ENCODE data around the gene POLR1B.

The POLR1B gene

GRCh38 chr2:112584134-112584890, 42.0 kb downstream of the POLR1B start, which contains the start of gene CHCHD5:
TSS of gene CHCHD5 (plus strand) at chr2:112584609. CDS start at chr2:112584648, 39 bp downstream.
- Histone ChIP-seq H3K9ac (ENCODE audit: low read depth, low read length) (peak within 1 kb of the TSS; percentile 75), H3K27me3 (ENCODE audit: insufficient read depth, low read length) (no peaks in the 10 kb centered on the region), H3K4me3 (ENCODE audit: low read length) (peak within 1 kb of the TSS; percentile 75), H3K4me1 (ENCODE audit: insufficient read depth, low read length) (peaks cover 7% of the 10 kb centered on the region), H3K9me3 (ENCODE audit: insufficient read depth, low read depth, low read length) (no peaks in the 10 kb centered on the region), H3K36me3 (ENCODE audit: insufficient read depth, low read length) (peaks cover 26% of the 10 kb centered on the region), H3K27ac (ENCODE audit: low read depth, low read length) (peak within 1 kb of the TSS; percentile 89)
- under 1% methylated on average over 54 of the region's 54 CpGs for WGBS

- Histone ChIP-seq H3K4me1 (ENCODE audit: insufficient read depth, low read length) (peaks cover 7% of the 10 kb centered on the region), H3K36me3 (ENCODE audit: insufficient read depth, low read length) (peaks cover 30% of the 10 kb centered on the region), H3K9ac (ENCODE audit: low read depth, low read length) (peak overlapping the region; percentile 75), H3K4me3 (ENCODE audit: low read length) (peak overlapping the region; percentile 75), H3K27me3 (ENCODE audit: insufficient read depth, low read length) (no peaks in the 10 kb centered on the region), H3K27ac (ENCODE audit: low read depth, low read length) (peak overlapping the region; percentile 89), H3K9me3 (ENCODE audit: insufficient read depth, low read depth, low read length) (no peaks in the 10 kb centered on the region)
- 49% methylated on average over 3 of the region's 3 CpGs for WGBS
These were observed 42.6 kb downstream of the POLR1B start for GRCh38 chr2:112584891-112585250.

DNA sequence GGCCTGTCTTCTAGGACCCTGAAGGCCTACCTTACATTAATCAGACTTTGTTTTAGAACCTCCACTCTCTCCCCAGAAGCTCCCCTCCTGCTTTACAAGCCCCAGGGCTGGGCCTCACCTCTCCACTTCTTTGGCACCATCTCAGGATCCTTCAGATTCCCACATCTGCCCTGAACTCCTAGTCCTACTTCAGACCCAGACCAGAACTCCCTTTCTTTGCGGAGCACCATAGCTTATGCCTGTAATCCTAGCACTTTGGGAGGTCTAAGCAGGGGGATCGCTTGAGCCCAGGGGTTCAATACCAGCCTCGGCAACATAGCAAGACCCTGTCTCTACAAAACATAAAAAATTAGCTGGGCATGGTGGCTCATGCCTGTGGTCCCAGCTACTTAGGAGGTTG, 43.1 kb downstream of the POLR1B start:
- peak overlapping the region; percentile 75 for H3K4me3 ChIP-seq (ENCODE audit: low read length)

DNA sequence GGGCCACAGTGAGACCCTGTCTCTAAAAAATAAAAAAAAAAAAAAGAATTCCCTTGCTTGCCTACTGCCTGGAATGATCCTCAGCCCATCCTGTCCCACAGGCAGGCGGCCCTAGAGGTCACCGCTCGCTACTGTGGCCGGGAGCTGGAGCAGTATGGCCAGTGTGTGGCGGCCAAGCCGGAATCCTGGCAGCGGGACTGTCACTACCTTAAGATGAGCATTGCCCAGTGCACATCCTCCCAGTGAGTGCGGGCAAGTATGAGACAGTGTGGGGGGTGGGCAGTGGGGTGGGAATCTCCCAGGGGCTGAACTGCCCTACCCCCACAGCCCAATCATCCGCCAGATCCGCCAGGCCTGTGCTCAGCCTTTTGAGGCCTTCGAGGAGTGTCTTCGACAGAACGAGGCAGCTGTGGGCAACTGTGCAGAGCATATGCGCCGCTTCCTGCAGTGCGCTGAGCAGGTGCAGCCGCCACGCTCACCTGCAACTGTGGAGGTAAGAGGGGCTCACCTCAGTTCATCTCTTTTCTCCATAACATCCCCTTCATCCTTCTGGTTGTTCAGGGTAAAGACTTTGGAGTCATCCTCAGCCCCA, 43.7 kb downstream of the POLR1B start:
- Histone ChIP-seq H3K36me3 (ENCODE audit: insufficient read depth, low read length) (peaks cover 30% of the 10 kb centered on the region), H3K9ac (ENCODE audit: low read depth, low read length) (no peak overlapping the region), H3K27ac (ENCODE audit: low read depth, low read length) (no peak overlapping the region), H3K27me3 (ENCODE audit: insufficient read depth, low read length) (no peaks in the 10 kb centered on the region), H3K4me3 (ENCODE audit: low read length) (no peak overlapping the region), H3K4me1 (ENCODE audit: insufficient read depth, low read length) (peaks cover 7% of the 10 kb centered on the region), H3K9me3 (ENCODE audit: insufficient read depth, low read depth, low read length) (no peaks in the 10 kb centered on the region)
- WGBS: 97% methylated on average over 18 of the region's 18 CpGs

More for the DNA sequence above, 43.1 kb downstream of the POLR1B start:
- 93% methylated on average over 3 of the region's 3 CpGs for WGBS
- H3K9me3 ChIP-seq (ENCODE audit: insufficient read depth, low read depth, low read length): no peaks in the 10 kb centered on the region
- peaks cover 7% of the 10 kb centered on the region for H3K4me1 ChIP-seq (ENCODE audit: insufficient read depth, low read length)
- peak overlapping the region; percentile 75 for H3K9ac ChIP-seq (ENCODE audit: low read depth, low read length)
- H3K27ac ChIP-seq (ENCODE audit: low read depth, low read length): peak overlapping the region; percentile 89
- no peaks in the 10 kb centered on the region for H3K27me3 ChIP-seq (ENCODE audit: insufficient read depth, low read length)
- H3K36me3 ChIP-seq (ENCODE audit: insufficient read depth, low read length): peaks cover 30% of the 10 kb centered on the region

DNA sequence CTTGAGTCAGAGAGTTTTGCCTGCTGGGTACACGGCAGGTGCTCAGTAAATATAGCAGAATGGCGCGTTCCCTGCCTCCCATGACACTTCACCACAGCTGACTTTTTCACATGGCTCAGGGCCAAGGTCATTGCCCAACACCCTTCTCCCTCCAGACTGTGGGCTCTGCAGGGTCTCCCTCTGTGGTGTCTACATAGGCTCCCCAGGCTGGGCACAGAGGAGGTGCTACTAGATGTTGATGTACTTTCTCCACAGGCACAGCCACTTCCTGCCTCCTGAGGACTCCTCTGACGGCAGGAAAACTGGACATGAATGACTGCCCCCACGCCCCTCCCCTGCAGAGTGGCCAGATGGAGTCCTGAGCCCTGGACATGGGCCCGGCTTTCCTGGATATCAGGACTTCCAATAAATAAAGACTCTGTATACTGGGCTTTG, 46.4 kb downstream of the POLR1B start:
- H3K4me3 ChIP-seq (ENCODE audit: low read length): no peak overlapping the region
- H3K9me3 ChIP-seq (ENCODE audit: insufficient read depth, low read depth, low read length): no peaks in the 10 kb centered on the region
- 72% methylated on average over 6 of the region's 6 CpGs for WGBS
- H3K27ac ChIP-seq (ENCODE audit: low read depth, low read length): no peak overlapping the region
- peaks cover 30% of the 10 kb centered on the region for H3K36me3 ChIP-seq (ENCODE audit: insufficient read depth, low read length)
- H3K27me3 ChIP-seq (ENCODE audit: insufficient read depth, low read length): no peaks in the 10 kb centered on the region
- peaks cover under 1% of the 10 kb centered on the region; the same call in 1 of the 2 replicates for H3K4me1 ChIP-seq (ENCODE audit: insufficient read depth, low read length)
- no peak overlapping the region for H3K9ac ChIP-seq (ENCODE audit: low read depth, low read length)

- Histone ChIP-seq H3K9me3 (ENCODE audit: insufficient read depth, low read depth, low read length) (no peaks in the 10 kb centered on the region), H3K4me1 (ENCODE audit: insufficient read depth, low read length) (no peaks in the 10 kb centered on the region), H3K36me3 (ENCODE audit: insufficient read depth, low read length) (peaks cover 26% of the 10 kb centered on the region), H3K4me3 (ENCODE audit: low read length) (no peak overlapping the region), H3K27ac (ENCODE audit: low read depth, low read length) (no peak overlapping the region), H3K27me3 (ENCODE audit: insufficient read depth, low read length) (no peaks in the 10 kb centered on the region), H3K9ac (ENCODE audit: low read depth, low read length) (no peak overlapping the region)
- 96% methylated on average over 5 of the region's 5 CpGs for WGBS
These were observed 49.1 kb downstream of the POLR1B start for GRCh38 chr2:112591413-112591812.

DNA sequence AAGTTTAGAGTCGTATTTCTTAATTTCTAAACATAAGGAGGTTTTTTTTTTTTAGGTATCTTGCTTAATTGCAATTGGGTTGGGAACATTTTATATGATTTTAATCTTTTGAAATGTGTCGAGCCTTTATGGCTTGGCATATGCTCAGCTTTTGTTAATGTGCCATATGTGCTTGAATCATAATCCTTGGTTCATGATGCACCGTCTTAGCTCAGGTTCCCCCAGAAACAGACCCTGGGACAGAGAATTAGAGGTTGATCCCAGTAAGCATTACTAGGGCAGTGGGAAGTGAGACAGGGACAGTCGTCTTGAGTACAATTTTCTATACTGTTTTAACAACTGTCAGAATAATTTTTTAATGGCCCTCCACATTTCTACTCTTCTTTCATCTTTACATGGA, 51.5 kb downstream of the POLR1B start:
- no peak overlapping the region for H3K27ac ChIP-seq (ENCODE audit: low read depth, low read length)

GRCh38 chr2:112597537-112598322, 55.5 kb downstream of the POLR1B start:
- no peaks in the 10 kb centered on the region for H3K4me1 ChIP-seq (ENCODE audit: insufficient read depth, low read length)
- H3K36me3 ChIP-seq (ENCODE audit: insufficient read depth, low read length): no peaks in the 10 kb centered on the region
- H3K9me3 ChIP-seq (ENCODE audit: insufficient read depth, low read depth, low read length): no peaks in the 10 kb centered on the region
- no peak overlapping the region for H3K9ac ChIP-seq (ENCODE audit: low read depth, low read length)
- no peak overlapping the region for H3K27ac ChIP-seq (ENCODE audit: low read depth, low read length)
- H3K27me3 ChIP-seq (ENCODE audit: insufficient read depth, low read length): no peaks in the 10 kb centered on the region
- 93% methylated on average over 10 of the region's 10 CpGs for WGBS
- H3K4me3 ChIP-seq (ENCODE audit: low read length): no peak overlapping the region

More for the DNA sequence above, 51.5 kb downstream of the POLR1B start:
- H3K36me3 ChIP-seq (ENCODE audit: insufficient read depth, low read length): peaks cover 7% of the 10 kb centered on the region
- H3K4me1 ChIP-seq (ENCODE audit: insufficient read depth, low read length): no peaks in the 10 kb centered on the region
- H3K27me3 ChIP-seq (ENCODE audit: insufficient read depth, low read length): no peaks in the 10 kb centered on the region
- H3K4me3 ChIP-seq (ENCODE audit: low read length): no peak overlapping the region
- H3K9ac ChIP-seq (ENCODE audit: low read depth, low read length): no peak overlapping the region
- WGBS: 93% methylated on average over 3 of the region's 4 CpGs
- H3K9me3 ChIP-seq (ENCODE audit: insufficient read depth, low read depth, low read length): no peaks in the 10 kb centered on the region

- H3K9me3 ChIP-seq (ENCODE audit: insufficient read depth, low read depth, low read length): no peaks in the 10 kb centered on the region
- no peak overlapping the region for H3K4me3 ChIP-seq (ENCODE audit: low read length)
- no peak overlapping the region for H3K27ac ChIP-seq (ENCODE audit: low read depth, low read length)
- H3K9ac ChIP-seq (ENCODE audit: low read depth, low read length): no peak overlapping the region
- H3K27me3 ChIP-seq (ENCODE audit: insufficient read depth, low read length): no peaks in the 10 kb centered on the region
- no peaks in the 10 kb centered on the region for H3K36me3 ChIP-seq (ENCODE audit: insufficient read depth, low read length)
- WGBS: 96% methylated on average over 3 of the region's 3 CpGs
- H3K4me1 ChIP-seq (ENCODE audit: insufficient read depth, low read length): no peaks in the 10 kb centered on the region
These were observed 58.4 kb downstream of the POLR1B start for GRCh38 chr2:112600634-112601033.

DNA sequence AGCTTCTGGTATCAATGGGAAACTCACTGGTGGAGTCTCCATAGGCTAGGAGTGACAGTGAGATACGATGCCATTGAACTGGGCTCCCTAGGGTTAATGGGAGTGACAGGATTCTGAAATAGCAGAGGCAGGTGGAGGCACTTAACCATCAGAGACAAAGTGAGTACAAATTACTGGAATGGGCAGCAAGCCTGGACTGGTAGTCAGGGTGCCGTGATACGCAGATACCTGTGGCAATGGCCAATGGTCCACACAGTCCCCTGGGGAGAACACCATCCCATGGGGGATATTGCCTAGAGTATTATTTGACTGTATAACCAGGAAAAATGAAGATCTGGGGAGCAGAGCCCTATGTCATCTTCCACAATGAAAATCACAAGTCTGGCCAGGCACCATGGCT, 59.5 kb downstream of the POLR1B start:
- Histone ChIP-seq H3K9me3 (ENCODE audit: insufficient read depth, low read depth, low read length) (no peaks in the 10 kb centered on the region), H3K27ac (ENCODE audit: low read depth, low read length) (no peak overlapping the region), H3K9ac (ENCODE audit: low read depth, low read length) (no peak overlapping the region), H3K4me1 (ENCODE audit: insufficient read depth, low read length) (no peaks in the 10 kb centered on the region), H3K27me3 (ENCODE audit: insufficient read depth, low read length) (no peaks in the 10 kb centered on the region), H3K36me3 (ENCODE audit: insufficient read depth, low read length) (no peaks in the 10 kb centered on the region), H3K4me3 (ENCODE audit: low read length) (no peak overlapping the region)
- WGBS: 91% methylated on average over 3 of the region's 3 CpGs

GRCh38 chr2:112602917-112603316, 60.7 kb downstream of the POLR1B start:
- Histone ChIP-seq H3K36me3 (ENCODE audit: insufficient read depth, low read length) (no peaks in the 10 kb centered on the region), H3K27me3 (ENCODE audit: insufficient read depth, low read length) (no peaks in the 10 kb centered on the region)
- WGBS: 93% methylated on average over 3 of the region's 3 CpGs

More at GRCh38 chr2:112602917-112603316, 60.7 kb downstream of the POLR1B start:
- Histone ChIP-seq H3K4me3 (ENCODE audit: low read length) (no peak overlapping the region), H3K9ac (ENCODE audit: low read depth, low read length) (no peak overlapping the region), H3K9me3 (ENCODE audit: insufficient read depth, low read depth, low read length) (no peaks in the 10 kb centered on the region), H3K4me1 (ENCODE audit: insufficient read depth, low read length) (no peaks in the 10 kb centered on the region), H3K27ac (ENCODE audit: low read depth, low read length) (no peak overlapping the region)

Measured in HUES64 (cell line).